IPS DF 6.9 (cell line): Measurements from ENCODE around the gene RIPPLY1.
A peak's percentile ranks its signal among the peaks of the same experiment; 100 is the strongest.

Source experiments
- DNase-seq: peaks from one replicate; pipeline ENCODE4 v3.0.0-alpha.2; 2013; ENCODE audit warnings: low read depth, low spot score
- H3K27ac ChIP-seq: one replicate; pipeline ENCODE4 v1.5.1; 2013; ENCODE audit warnings: low read length, control low read depth
- H3K27me3 ChIP-seq: 2 replicates; pipeline ENCODE4 v1.6.1; 2013; ENCODE audit warnings: mild to moderate bottlenecking, low read length; ENCODE audit not compliant: control insufficient read depth, insufficient read depth
- H3K36me3 ChIP-seq: 2 replicates; pipeline ENCODE4 v1.6.1; 2013; ENCODE audit warnings: low read length; ENCODE audit not compliant: control insufficient read depth, insufficient read depth
- H3K4me1 ChIP-seq: 2 replicates; pipeline ENCODE4 v1.6.1; 2013; ENCODE audit warnings: low read length; ENCODE audit not compliant: control insufficient read depth, insufficient read depth
- H3K4me3 ChIP-seq: 2 replicates; pipeline ENCODE4 v1.5.1; 2013; ENCODE audit warnings: mild to moderate bottlenecking, low read length
- H3K9me3 ChIP-seq: 2 replicates; pipeline ENCODE4 v1.6.1; 2013; ENCODE audit warnings: low read length, inconsistent platforms; ENCODE audit not compliant: control insufficient read depth, insufficient read depth
- WGBS: extraction: QIAGEN DNeasy Blood & Tissue Kit; methylation state at CpG from one replicate; pipeline ENCODE4 v1.1.7; 2013; ENCODE audit warnings: mixed read lengths, missing lambda C conversion rate; ENCODE audit not compliant: insufficient read length, insufficient coverage; 5-methylcytosine and 5-hydroxymethylcytosine counted together

Gene RIPPLY1

GRCh38 chrX:106935175-106935574 is 32.0 kb upstream of the RIPPLY1 start:
- Histone ChIP-seq H3K27me3 (no peaks in the 10 kb centered on the region), H3K9me3 (no peaks in the 10 kb centered on the region), H3K27ac (no peak overlapping the region), H3K4me1 (no peaks in the 10 kb centered on the region), H3K36me3 (no peaks in the 10 kb centered on the region), H3K4me3 (no peak overlapping the region)
- WGBS = no CpG with 5 or more reads among the region's 4 CpGs
- no peak for DNase-seq

- no peak for DNase-seq
- Histone ChIP-seq H3K27me3 (no peaks in the 10 kb centered on the region), H3K36me3 (no peaks in the 10 kb centered on the region), H3K4me1 (no peaks in the 10 kb centered on the region), H3K27ac (no peak overlapping the region), H3K4me3 (no peak overlapping the region), H3K9me3 (no peaks in the 10 kb centered on the region)
- no CpG with 5 or more reads among the region's 3 CpGs for WGBS
These were observed 30.4 kb upstream of the RIPPLY1 start for GRCh38 chrX:106933538-106933961.

GRCh38 chrX:106932960-106933537 is 29.9 kb upstream of the RIPPLY1 start:
- DNase-seq = no peak
- Histone ChIP-seq H3K4me3 (no peak overlapping the region), H3K4me1 (no peaks in the 10 kb centered on the region), H3K9me3 (no peaks in the 10 kb centered on the region), H3K27me3 (no peaks in the 10 kb centered on the region), H3K27ac (no peak overlapping the region), H3K36me3 (no peaks in the 10 kb centered on the region)
- no CpG with 5 or more reads among the region's 6 CpGs for WGBS

GRCh38 chrX:106932492-106932923 is 29.4 kb upstream of the RIPPLY1 start:
- H3K27me3 ChIP-seq = no peaks in the 10 kb centered on the region
- WGBS = no CpG with 5 or more reads among the region's 4 CpGs
- H3K36me3 ChIP-seq = no peaks in the 10 kb centered on the region
- no peak overlapping the region for H3K4me3 ChIP-seq
- H3K9me3 ChIP-seq = no peaks in the 10 kb centered on the region
- H3K4me1 ChIP-seq = no peaks in the 10 kb centered on the region
- H3K27ac ChIP-seq = no peak overlapping the region
- DNase-seq = no peak

GRCh38 chrX:106931831-106932491 is 28.8 kb upstream of the RIPPLY1 start:
- H3K36me3 ChIP-seq = no peaks in the 10 kb centered on the region
- H3K27me3 ChIP-seq = no peaks in the 10 kb centered on the region
- H3K4me1 ChIP-seq = no peaks in the 10 kb centered on the region
- no CpG with 5 or more reads among the region's 3 CpGs for WGBS
- no peak overlapping the region for H3K27ac ChIP-seq
- H3K4me3 ChIP-seq = no peak overlapping the region
- H3K9me3 ChIP-seq = no peaks in the 10 kb centered on the region
- DNase-seq = no peak

GRCh38 chrX:106928227-106928626 is 25.1 kb upstream of the RIPPLY1 start:
- WGBS = no CpG with 5 or more reads among the region's 4 CpGs
- Histone ChIP-seq H3K4me1 (no peaks in the 10 kb centered on the region), H3K27me3 (no peaks in the 10 kb centered on the region), H3K27ac (no peak overlapping the region), H3K9me3 (no peaks in the 10 kb centered on the region), H3K4me3 (no peak overlapping the region), H3K36me3 (no peaks in the 10 kb centered on the region)
- DNase-seq = no peak

- Histone ChIP-seq H3K27me3 (no peaks in the 10 kb centered on the region), H3K27ac (no peak overlapping the region), H3K9me3 (no peaks in the 10 kb centered on the region), H3K4me3 (no peak overlapping the region), H3K4me1 (no peaks in the 10 kb centered on the region), H3K36me3 (no peaks in the 10 kb centered on the region)
- no CpG with 5 or more reads among the region's 5 CpGs for WGBS
- no peak for DNase-seq
These were observed 24.6 kb upstream of the RIPPLY1 start for GRCh38 chrX:106927700-106928099.

GRCh38 chrX:106927023-106927422 is 23.9 kb upstream of the RIPPLY1 start:
- Histone ChIP-seq H3K4me3 (no peak overlapping the region), H3K27ac (no peak overlapping the region), H3K36me3 (no peaks in the 10 kb centered on the region), H3K4me1 (no peaks in the 10 kb centered on the region), H3K9me3 (no peaks in the 10 kb centered on the region), H3K27me3 (no peaks in the 10 kb centered on the region)
- no CpG with 5 or more reads among the region's 3 CpGs for WGBS
- no peak for DNase-seq

GRCh38 chrX:106921637-106922036 is 18.5 kb upstream of the RIPPLY1 start:
- no CpG with 5 or more reads among the region's 2 CpGs for WGBS
- no peaks in the 10 kb centered on the region for H3K9me3 ChIP-seq
- H3K36me3 ChIP-seq = no peaks in the 10 kb centered on the region
- DNase-seq = no peak
- H3K4me3 ChIP-seq = no peak overlapping the region
- H3K27ac ChIP-seq = no peak overlapping the region
- no peaks in the 10 kb centered on the region for H3K27me3 ChIP-seq
- peaks cover 3% of the 10 kb centered on the region for H3K4me1 ChIP-seq

- no peaks in the 10 kb centered on the region for H3K9me3 ChIP-seq
- no peaks in the 10 kb centered on the region for H3K36me3 ChIP-seq
- peak; percentile 11 for DNase-seq
- no CpG with 5 or more reads among the region's 2 CpGs for WGBS
- H3K27ac ChIP-seq = no peak within 1 kb of the TSS
- no peaks in the 10 kb centered on the region for H3K27me3 ChIP-seq
- H3K4me1 ChIP-seq = peaks cover 3% of the 10 kb centered on the region
- no peak within 1 kb of the TSS for H3K4me3 ChIP-seq
These were observed 16.9 kb upstream of the RIPPLY1 start, which contains the start of gene CLDN2 for GRCh38 chrX:106919932-106920452. Gene CLDN2, plus strand, starts transcription at chrX:106920402. Its CDS starts 7,827 bp downstream, at chrX:106928229.
